GM13977 (cell line): ENCODE results near the gene CFAP97.
"Not testable (repeated sequence)": the region's sequence is repeated elsewhere in the genome, so short reads cannot be mapped to it uniquely, and the experiment has no call there.

Experiments used
- DNase-seq: peaks from one replicate; pipeline ENCODE4 v3.0.0; 2012; ENCODE audit warnings: low spot score
- CTCF ChIP-seq: IDR thresholded peaks from 2 replicates; pipeline ENCODE4 v1.5.1; 2012; ENCODE audit warnings: mild to moderate bottlenecking, control low read depth; ENCODE audit not compliant: insufficient read depth; ENCODE audit errors: extremely low read depth, missing control alignments
- in situ Hi-C: fragments of 300-500 bp; cut with MboI; formaldehyde crosslinking; loops from one replicate; pipeline ENCODE4 v1.12.0; 2022; ENCODE audit warnings: low sequenced_read_pairs, low pct_unique_long_range_greater_than_20kb, mixed read lengths, inconsistent platforms; ENCODE audit not compliant: unreplicated experiment

Gene CFAP97

GRCh38 chr4:185124006-185124405 is 79.8 kb downstream of the CFAP97 start:
- no peak for DNase-seq
- in situ Hi-C loops, result no loop called here
- TF ChIP-seq CTCF, result no peak

- no peak for TF ChIP-seq CTCF
- in situ Hi-C loops, result no loop called here
These were observed 81.0 kb downstream of the CFAP97 start for GRCh38 chr4:185122681-185123345.

GRCh38 chr4:185120631-185120946 is 83.2 kb downstream of the CFAP97 start:
- TF ChIP-seq CTCF, result no peak
- in situ Hi-C loops, result no loop called here
- no peak for DNase-seq

More at GRCh38 chr4:185122681-185123345, 81.0 kb downstream of the CFAP97 start:
- DNase-seq, result peak; percentile 44

- TF ChIP-seq CTCF, result no peak
- in situ Hi-C loops, result no loop called here
- peak; percentile 49 for DNase-seq
These were observed 83.7 kb downstream of the CFAP97 start for GRCh38 chr4:185119927-185120630.

GRCh38 chr4:185119467-185119866 is 84.3 kb downstream of the CFAP97 start:
- in situ Hi-C loops, DNase-seq: not testable (repeated sequence)

- in situ Hi-C loops, result no loop called here
- no peak for DNase-seq
- no peak for TF ChIP-seq CTCF
These were observed 84.9 kb downstream of the CFAP97 start for GRCh38 chr4:185118876-185119275.

- TF ChIP-seq CTCF, result no peak
- DNase-seq, result no peak
- in situ Hi-C loops, result no loop called here
These were observed 86.4 kb downstream of the CFAP97 start for GRCh38 chr4:185117300-185117934.
